ENCODE results near the gene ZIC2. TPM values are rescaled to one million over a fixed set of nuclear protein-coding genes. Genes with fewer than 3 reads are reported as not detected.

Gene ZIC2
- total RNA-seq, 6 donors from 2014 or later = 0.69 to 0.84 TPM; not detected in 4

DNA sequence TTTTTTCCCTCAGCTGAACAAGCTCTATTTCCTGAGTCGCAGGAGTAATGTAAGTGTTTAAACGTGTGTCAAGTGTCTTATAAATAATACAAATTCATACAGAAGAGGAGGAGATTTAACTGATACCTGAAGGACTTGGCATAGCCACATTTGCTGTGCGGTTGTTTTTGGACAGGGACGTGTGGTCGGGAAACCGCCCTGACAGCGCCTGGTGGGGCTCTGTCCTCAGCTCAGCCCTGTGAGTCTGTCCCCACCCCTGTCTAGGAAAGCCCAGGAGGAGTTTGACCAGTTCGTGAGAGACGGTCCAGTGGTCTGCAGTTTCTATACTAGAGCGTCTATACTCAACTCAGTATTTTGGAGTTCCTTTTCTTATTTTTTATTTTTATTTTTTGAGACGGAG is 16.7 kb downstream of the ZIC2 start:
- no peak for TF ChIP-seq POLR2AphosphoS5 (IDR thresholded peaks at IDR 0.05)
- peaks cover 0 to 51% (median 26%) of the 10 kb centered on the region in 4 donors for H3K27me3 ChIP-seq
- H3K36me3 ChIP-seq = no peaks in the 10 kb centered on the region
- H3K9me3 ChIP-seq = peaks cover 0 to 8% (median 2%) of the 10 kb centered on the region in 4 donors
- H3K27ac ChIP-seq = no peak overlapping the region
- no peak for DNase-seq
- peaks cover 2 to 17% (median 7%) of the 10 kb centered on the region in 4 donors for H3K4me1 ChIP-seq
- H3K4me3 ChIP-seq = no peak overlapping the region
- 80 to 82% methylated on average over 11 of the region's 11 CpGs for WGBS, 2 donors
- ATAC-seq (ENCODE audit: low FRiP score in 2 of 2) = no peak

DNA sequence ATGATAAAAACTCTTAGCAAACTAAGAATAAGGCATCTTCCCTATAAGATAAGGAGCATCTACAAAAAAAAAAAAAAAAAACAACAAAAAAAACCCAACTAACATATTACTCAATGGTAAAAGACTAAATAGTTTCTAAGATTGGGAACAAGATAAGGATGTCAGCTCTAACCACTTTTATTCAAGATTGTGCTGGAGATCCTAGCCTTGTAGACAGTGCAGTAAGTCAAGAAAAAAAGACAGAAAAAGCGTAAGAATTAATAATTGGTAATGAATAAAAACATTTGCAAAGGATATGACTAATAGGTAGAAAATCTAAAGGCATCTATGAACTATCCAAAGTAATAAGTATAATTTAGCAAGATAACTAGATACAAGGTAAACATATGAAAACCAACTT is 33.0 kb downstream of the ZIC2 start:
- DNase-seq = no peak
- no peak for ATAC-seq (ENCODE audit: low FRiP score in 2 of 2)
- Histone ChIP-seq H3K4me1 (no peaks in the 10 kb centered on the region), H3K36me3 (no peaks in the 10 kb centered on the region), H3K27me3 (no peaks in the 10 kb centered on the region), H3K27ac (no peak overlapping the region), H3K9me3 (no peaks in the 10 kb centered on the region), H3K4me3 (no peak overlapping the region)
- TF ChIP-seq EP300 (IDR thresholded peaks at IDR 0.05) = no peak
- TF ChIP-seq, protein P1, sequence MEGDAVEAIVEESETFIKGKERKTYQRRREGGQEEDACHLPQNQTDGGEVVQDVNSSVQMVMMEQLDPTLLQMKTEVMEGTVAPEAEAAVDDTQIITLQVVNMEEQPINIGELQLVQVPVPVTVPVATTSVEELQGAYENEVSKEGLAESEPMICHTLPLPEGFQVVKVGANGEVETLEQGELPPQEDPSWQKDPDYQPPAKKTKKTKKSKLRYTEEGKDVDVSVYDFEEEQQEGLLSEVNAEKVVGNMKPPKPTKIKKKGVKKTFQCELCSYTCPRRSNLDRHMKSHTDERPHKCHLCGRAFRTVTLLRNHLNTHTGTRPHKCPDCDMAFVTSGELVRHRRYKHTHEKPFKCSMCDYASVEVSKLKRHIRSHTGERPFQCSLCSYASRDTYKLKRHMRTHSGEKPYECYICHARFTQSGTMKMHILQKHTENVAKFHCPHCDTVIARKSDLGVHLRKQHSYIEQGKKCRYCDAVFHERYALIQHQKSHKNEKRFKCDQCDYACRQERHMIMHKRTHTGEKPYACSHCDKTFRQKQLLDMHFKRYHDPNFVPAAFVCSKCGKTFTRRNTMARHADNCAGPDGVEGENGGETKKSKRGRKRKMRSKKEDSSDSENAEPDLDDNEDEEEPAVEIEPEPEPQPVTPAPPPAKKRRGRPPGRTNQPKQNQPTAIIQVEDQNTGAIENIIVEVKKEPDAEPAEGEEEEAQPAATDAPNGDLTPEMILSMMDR (IDR thresholded peaks at IDR 0.05) = no peak
- TF ChIP-seq POLR2A (IDR thresholded peaks at IDR 0.05) = no peak
- TF ChIP-seq POLR2AphosphoS5 (IDR thresholded peaks at IDR 0.05) = no peak
- 92 to 97% methylated on average over 1 of the region's 1 CpG for WGBS, 2 donors

DNA sequence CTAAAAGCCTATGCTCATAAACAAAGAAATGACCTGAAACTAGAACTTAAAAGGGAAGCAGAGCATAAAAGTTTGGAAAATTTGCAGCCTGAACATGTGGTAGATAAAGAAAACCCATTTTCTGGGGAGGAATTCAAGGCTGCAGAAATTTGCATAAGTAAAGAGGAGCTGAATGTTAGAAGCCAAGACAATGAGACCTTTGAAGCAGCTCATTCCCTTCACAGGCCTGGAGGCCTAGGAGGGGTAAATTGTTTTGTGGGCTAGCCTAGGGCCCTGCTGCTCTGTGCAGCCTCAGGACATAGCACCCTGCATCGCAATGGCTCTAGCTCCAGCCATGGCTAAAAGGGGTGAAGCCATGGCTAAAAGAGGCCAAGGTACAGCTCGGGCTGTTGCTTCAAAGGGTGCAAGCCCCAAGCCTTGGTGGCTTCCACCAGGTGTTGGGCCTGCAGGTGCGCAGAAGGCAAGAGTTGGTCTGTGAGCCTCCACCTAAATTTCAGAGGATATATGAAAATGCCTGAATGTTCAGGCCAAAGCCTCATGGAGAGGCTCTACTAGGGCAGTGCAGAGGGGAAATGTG is 38.3 kb downstream of the ZIC2 start:
- WGBS, 2 donors = 97 to 100% methylated on average over 3 of the region's 3 CpGs
- H3K4me1 ChIP-seq = no peaks in the 10 kb centered on the region
- no peak overlapping the region for H3K27ac ChIP-seq
- H3K27me3 ChIP-seq = no peaks in the 10 kb centered on the region
- no peaks in the 10 kb centered on the region for H3K36me3 ChIP-seq
- H3K4me3 ChIP-seq = no peak overlapping the region
- TF ChIP-seq EP300 (IDR thresholded peaks at IDR 0.05) (no peak), POLR2AphosphoS5 (IDR thresholded peaks at IDR 0.05) (no peak), POLR2A (IDR thresholded peaks at IDR 0.05) (no peak)
- TF ChIP-seq, protein P1 (IDR thresholded peaks at IDR 0.05) = no peak
- H3K9me3 ChIP-seq = no peaks in the 10 kb centered on the region
- no peak for DNase-seq
- peak in 1 of 2 donors; percentile 46 for ATAC-seq (ENCODE audit: low FRiP score in 2 of 2)

DNA sequence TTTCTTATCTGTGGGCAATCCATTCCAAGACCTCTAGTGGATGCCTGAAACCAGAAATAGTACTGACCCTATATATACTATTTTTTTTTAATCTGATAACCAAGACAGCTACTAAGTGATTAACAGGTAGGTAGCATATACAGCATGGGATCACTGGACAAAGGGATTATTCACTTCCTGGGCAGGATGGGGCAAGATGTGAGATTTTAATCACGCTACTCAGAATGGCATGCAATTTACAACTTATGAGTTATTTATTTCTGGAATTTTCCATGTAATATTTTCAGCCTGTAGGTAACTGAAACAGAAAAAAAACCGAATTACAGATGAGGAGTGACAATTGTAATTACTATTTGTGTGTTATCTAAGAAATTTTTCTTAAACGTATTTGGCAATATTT is 41.2 kb downstream of the ZIC2 start:
- Histone ChIP-seq H3K27ac (no peak overlapping the region), H3K4me1 (no peaks in the 10 kb centered on the region), H3K4me3 (no peak overlapping the region), H3K36me3 (no peaks in the 10 kb centered on the region), H3K9me3 (no peaks in the 10 kb centered on the region), H3K27me3 (no peaks in the 10 kb centered on the region)
- 84 to 87% methylated on average over 3 of the region's 3 CpGs for WGBS, 2 donors
- DNase-seq = no peak
- no peak for ATAC-seq (ENCODE audit: low FRiP score in 2 of 2)
- TF ChIP-seq POLR2AphosphoS5 (IDR thresholded peaks at IDR 0.05) (no peak), POLR2A (IDR thresholded peaks at IDR 0.05) (no peak), EP300 (IDR thresholded peaks at IDR 0.05) (no peak)
- TF ChIP-seq, protein P1 (IDR thresholded peaks at IDR 0.05) = no peak

DNA sequence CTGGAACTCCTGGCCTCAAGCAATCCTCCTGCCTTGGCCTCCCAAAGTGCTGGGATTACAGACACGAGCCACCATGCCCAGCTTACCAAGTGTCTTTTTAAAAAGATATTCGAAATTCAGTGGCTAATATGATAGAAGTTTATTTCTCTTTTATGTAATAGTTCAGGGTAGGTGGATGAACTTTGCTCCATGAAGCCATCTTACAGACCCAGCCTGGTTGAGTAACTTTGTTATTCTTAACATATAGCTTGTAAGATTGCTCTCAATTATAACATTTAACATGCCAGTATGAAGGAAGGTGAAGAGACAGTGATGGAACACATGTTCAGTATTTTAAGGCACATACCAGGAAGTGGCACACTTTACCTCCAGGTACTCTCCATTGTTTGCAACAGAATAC is 42.4 kb downstream of the ZIC2 start:
- no peaks in the 10 kb centered on the region for H3K27me3 ChIP-seq
- no peak overlapping the region for H3K4me3 ChIP-seq
- DNase-seq = no peak
- WGBS, 2 donors = 80 to 82% methylated on average over 2 of the region's 2 CpGs
- ATAC-seq (ENCODE audit: low FRiP score in 2 of 2) = no peak
- no peaks in the 10 kb centered on the region for H3K4me1 ChIP-seq
- TF ChIP-seq POLR2AphosphoS5 (IDR thresholded peaks at IDR 0.05) (no peak), POLR2A (IDR thresholded peaks at IDR 0.05) (no peak), EP300 (IDR thresholded peaks at IDR 0.05) (no peak)
- TF ChIP-seq, protein P1 (IDR thresholded peaks at IDR 0.05) = no peak
- no peaks in the 10 kb centered on the region for H3K9me3 ChIP-seq
- no peak overlapping the region for H3K27ac ChIP-seq
- no peaks in the 10 kb centered on the region for H3K36me3 ChIP-seq
